ENCODE results near the gene ATP13A3.

Gene ATP13A3

GRCh38 chr3:194357681-194358080 is 129.1 kb downstream of the ATP13A3 start:
- no peak for TF ChIP-seq CTCF (IDR thresholded peaks at IDR 0.05; ENCODE audit: insufficient read depth, low read length, poor library complexity, severe bottlenecking)
- Histone ChIP-seq H3K27me3 (replicated peaks; ENCODE audit: control insufficient read depth, insufficient read depth, low read length) (no peaks in the 10 kb centered on the region), H3K4me3 (replicated peaks; ENCODE audit: low read depth, low read length) (no peak overlapping the region), H3K36me3 (ENCODE audit: control insufficient read depth, insufficient read depth, low read length) (no peaks in the 10 kb centered on the region)
- DNase-seq (ENCODE audit: extremely low read depth, insufficient read length), result no peak

- no peaks in the 10 kb centered on the region for H3K27me3 ChIP-seq (replicated peaks; ENCODE audit: control insufficient read depth, insufficient read depth, low read length)
- TF ChIP-seq CTCF (IDR thresholded peaks at IDR 0.05; ENCODE audit: insufficient read depth, low read length, poor library complexity, severe bottlenecking), result no peak
- H3K4me3 ChIP-seq (replicated peaks; ENCODE audit: low read depth, low read length), result no peak overlapping the region
- H3K36me3 ChIP-seq (ENCODE audit: control insufficient read depth, insufficient read depth, low read length), result no peaks in the 10 kb centered on the region
- no peak for DNase-seq (ENCODE audit: extremely low read depth, insufficient read length)
Observed at GRCh38 chr3:194355379-194355778, 131.4 kb downstream of the ATP13A3 start.

GRCh38 chr3:194354315-194354714 is 132.5 kb downstream of the ATP13A3 start:
- Histone ChIP-seq H3K27me3 (replicated peaks; ENCODE audit: control insufficient read depth, insufficient read depth, low read length) (no peaks in the 10 kb centered on the region), H3K36me3 (ENCODE audit: control insufficient read depth, insufficient read depth, low read length) (no peaks in the 10 kb centered on the region), H3K4me3 (replicated peaks; ENCODE audit: low read depth, low read length) (no peak overlapping the region)
- TF ChIP-seq CTCF (IDR thresholded peaks at IDR 0.05; ENCODE audit: insufficient read depth, low read length, poor library complexity, severe bottlenecking), result no peak
- no peak for DNase-seq (ENCODE audit: extremely low read depth, insufficient read length)

All from GM06990 (cell line).